Fibroblast of lung (primary cell): Measurements from ENCODE around the gene GTF3A. TPM values are rescaled to one million over a fixed set of nuclear protein-coding genes. Genes with fewer than 3 reads are reported as not detected.
"Not testable (repeated sequence)": the region's sequence is repeated elsewhere in the genome, so short reads cannot be mapped to it uniquely, and the experiment has no call there.

ENCODE experiments used
- DNase-seq, 2 donors: peaks; one replicate each; pipeline versions ENCODE4 v3.0.0 to v3.0.0-alpha.2; 2010; ENCODE audit warnings: low read depth in 2 of 2
- H2AFZ ChIP-seq: 2 replicates; pipeline ENCODE4 v1.5.1; 2012; ENCODE audit warnings: low read length, control low read depth, inconsistent platforms
- H3K27ac ChIP-seq: 2 replicates; pipeline ENCODE4 v1.5.1; 2011; ENCODE audit warnings: low read length, control low read depth; ENCODE audit not compliant: insufficient read depth
- H3K27me3 ChIP-seq: 2 replicates; pipeline ENCODE4 v1.5.1; 2011; ENCODE audit warnings: mild to moderate bottlenecking, low read length; ENCODE audit not compliant: control insufficient read depth, insufficient read depth
- H3K36me3 ChIP-seq: 2 replicates; pipeline ENCODE4 v1.5.1; 2011; ENCODE audit warnings: low read length; ENCODE audit not compliant: control insufficient read depth, insufficient read depth
- H3K4me1 ChIP-seq: 2 replicates; pipeline ENCODE4 v1.5.1; 2011; ENCODE audit warnings: low read length; ENCODE audit not compliant: control insufficient read depth, insufficient read depth; ENCODE audit errors: extremely low read depth
- H3K4me2 ChIP-seq: 2 replicates; pipeline ENCODE4 v1.5.1; 2011; ENCODE audit warnings: low read length, control low read depth; ENCODE audit not compliant: insufficient read depth; ENCODE audit errors: extremely low read depth
- H3K4me3 ChIP-seq, 4 experiments: fragments of 200-600 bp in 1 of 4; sonication (generic) in 1 of 4; replicated peaks in 1 of 4; 2 replicates each; pipeline ENCODE4 v1.5.1; 2011 to 2016; ENCODE audit warnings: low read length in 4 of 4, low read depth in 3 of 4, mild to moderate bottlenecking in 3 of 4, control low read depth in 2 of 4, inconsistent platforms in 1 of 4, mixed read lengths in 1 of 4; ENCODE audit not compliant: insufficient read depth in 1 of 4; ENCODE audit errors: control extremely low read depth in 1 of 4
- H3K79me2 ChIP-seq: 2 replicates; pipeline ENCODE4 v1.5.1; 2012; ENCODE audit warnings: mild to moderate bottlenecking, low read length, inconsistent platforms; ENCODE audit not compliant: control insufficient read depth, insufficient read depth
- H3K9ac ChIP-seq: 2 replicates; pipeline ENCODE4 v1.5.1; 2011; ENCODE audit warnings: mild to moderate bottlenecking, low read length, control low read depth; ENCODE audit not compliant: insufficient read depth
- H3K9me3 ChIP-seq: 2 replicates; pipeline ENCODE4 v1.5.1; 2012; ENCODE audit warnings: low read depth, low read length; ENCODE audit not compliant: control insufficient read depth, insufficient read depth
- H4K20me1 ChIP-seq: 2 replicates; pipeline ENCODE4 v1.5.1; 2011; ENCODE audit warnings: low read length; ENCODE audit not compliant: control insufficient read depth, insufficient read depth; ENCODE audit errors: extremely low read depth
- CTCF ChIP-seq, 2 donors: IDR thresholded peaks in 1 of 2; conservative IDR thresholded peaks in 1 of 2; 1 replicate in 1 of 2; 2 replicates in 1 of 2; pipeline ENCODE4 v1.5.1; 2011 to 2012; ENCODE audit warnings: low read length in 2 of 2, control low read depth in 1 of 2, inconsistent platforms in 1 of 2, low read depth in 1 of 2, mild to moderate bottlenecking in 1 of 2
- EZH2 ChIP-seq: IDR thresholded peaks from 2 replicates; pipeline ENCODE4 v1.5.1; 2012; ENCODE audit warnings: low read length, control low read depth, mild to moderate bottlenecking; ENCODE audit errors: missing control alignments
- polyA plus RNA-seq, 2 donors: library from polyadenylated mRNA; depleted of rRNA in 1 of 2; stranded (reverse) in 1 of 2; unstranded in 1 of 2; fragments of >200 nt; gene quantifications; 2 replicates each; pipeline ENCODE4 v1.2.1, GENCODE V29; 2011 to 2012; ENCODE audit warnings: missing spikeins in 1 of 2
- total RNA-seq: library from RNA; depleted of rRNA; stranded (reverse); fragments of >200 nt; gene quantifications from 2 replicates; pipeline ENCODE4 v1.2.1, GENCODE V29; 2014

GTF3A gene
- total and polyA plus RNA-seq, 2 donors (not counting 1 experiment from before 2014, with no cell fraction given): 98.6 to 126 TPM

GRCh38 chr13:27395007-27395510 is 29.4 kb upstream of the GTF3A start:
- Histone ChIP-seq H3K4me1 (no peaks in the 10 kb centered on the region), H3K27ac (no peak overlapping the region), H3K9me3 (no peaks in the 10 kb centered on the region), H3K4me3 (no peak overlapping the region), H3K4me2 (no peak overlapping the region), H4K20me1 (no peaks in the 10 kb centered on the region), H3K27me3 (peaks cover 4% of the 10 kb centered on the region), H3K36me3 (no peaks in the 10 kb centered on the region), H2AFZ (no peak overlapping the region), H3K79me2 (no peaks in the 10 kb centered on the region), H3K9ac (no peak overlapping the region)
- DNase-seq: no peak
- TF ChIP-seq EZH2 (no peak), CTCF (conservative IDR thresholded peaks at IDR 0.05 in 1 of 2, IDR thresholded peaks at IDR 0.05 in 1 of 2; ENCODE audit: low read depth in 1 of 2, low read length in 2 of 2) (no peak)

- Histone ChIP-seq H3K9ac (no peak overlapping the region), H3K9me3 (no peaks in the 10 kb centered on the region), H2AFZ (no peak overlapping the region), H3K79me2 (no peaks in the 10 kb centered on the region), H4K20me1 (no peaks in the 10 kb centered on the region), H3K36me3 (no peaks in the 10 kb centered on the region), H3K4me3 (no peak overlapping the region), H3K27me3 (peaks cover 4% of the 10 kb centered on the region), H3K4me1 (no peaks in the 10 kb centered on the region), H3K27ac (no peak overlapping the region), H3K4me2 (no peak overlapping the region)
- no peak for TF ChIP-seq CTCF (conservative IDR thresholded peaks at IDR 0.05 in 1 of 2, IDR thresholded peaks at IDR 0.05 in 1 of 2; ENCODE audit: low read depth in 1 of 2, low read length in 2 of 2)
- no peak for TF ChIP-seq EZH2
- DNase-seq: no peak
These were observed 28.1 kb upstream of the GTF3A start for GRCh38 chr13:27396252-27396846.

- Histone ChIP-seq H3K4me3 (no peak overlapping the region), H4K20me1 (no peaks in the 10 kb centered on the region), H3K9me3 (no peaks in the 10 kb centered on the region), H2AFZ (no peak overlapping the region), H3K27me3 (no peaks in the 10 kb centered on the region), H3K9ac (no peak overlapping the region), H3K4me2 (no peak overlapping the region), H3K79me2 (no peaks in the 10 kb centered on the region), H3K4me1 (no peaks in the 10 kb centered on the region), H3K27ac (no peak overlapping the region), H3K36me3 (no peaks in the 10 kb centered on the region)
- no peak for DNase-seq
- TF ChIP-seq EZH2 (no peak), CTCF (conservative IDR thresholded peaks at IDR 0.05 in 1 of 2, IDR thresholded peaks at IDR 0.05 in 1 of 2; ENCODE audit: low read depth in 1 of 2, low read length in 2 of 2) (no peak)
These were observed 26.1 kb upstream of the GTF3A start for GRCh38 chr13:27398360-27398759.

- not testable (repeated sequence) for H3K27ac ChIP-seq, DNase-seq, H3K9ac ChIP-seq, H3K4me1 ChIP-seq, H3K9me3 ChIP-seq, H2AFZ ChIP-seq, H3K4me2 ChIP-seq, H3K36me3 ChIP-seq, H3K27me3 ChIP-seq, H3K4me3 ChIP-seq, H4K20me1 ChIP-seq, H3K79me2 ChIP-seq
These were observed 24.0 kb upstream of the GTF3A start for GRCh38 chr13:27400405-27400804.
